Umbilical cord (tissue), 2 donors: ENCODE results near the gene ZMYND8. TPM values are rescaled to one million over a fixed set of nuclear protein-coding genes. Genes with fewer than 3 reads are reported as not detected.
"Not testable (repeated sequence)": the region's sequence is repeated elsewhere in the genome, so short reads cannot be mapped to it uniquely, and the experiment has no call there.

ENCODE experiments used
- DNase-seq: peaks from one replicate; pipeline ENCODE4 v3.0.0-alpha.2; 2015; ENCODE audit warnings: low spot score
- total RNA-seq: library from RNA; depleted of rRNA; stranded (reverse); fragments of >200 nt; gene quantifications from one replicate; pipeline ENCODE4 v1.2.3, GENCODE V29; 2014; ENCODE audit warnings: low replicate concordance; ENCODE audit not compliant: insufficient read depth

The ZMYND8 gene
- total RNA-seq, 1 donor from 2014 or later, result 20.9 TPM

GRCh38 chr20:47246061-47246777 is 110.3 kb downstream of the ZMYND8 start:
- DNase-seq, result no peak

- not testable (repeated sequence) for DNase-seq
Observed at GRCh38 chr20:47245166-47245565, 111.3 kb downstream of the ZMYND8 start.

- no peak for DNase-seq
Observed at GRCh38 chr20:47244451-47244850, 112.0 kb downstream of the ZMYND8 start.

GRCh38 chr20:47243532-47244305 is 112.8 kb downstream of the ZMYND8 start:
- DNase-seq, result no peak

GRCh38 chr20:47243003-47243402 is 113.5 kb downstream of the ZMYND8 start:
- DNase-seq, result no peak

- peak; percentile 92 for DNase-seq
Observed at GRCh38 chr20:47241345-47241781, 115.1 kb downstream of the ZMYND8 start.

- DNase-seq, result not testable (repeated sequence)
Observed at GRCh38 chr20:47240096-47240495, 116.4 kb downstream of the ZMYND8 start.

- DNase-seq, result no peak
Observed at GRCh38 chr20:47239719-47240067, 116.8 kb downstream of the ZMYND8 start.

GRCh38 chr20:47238780-47239718 is 117.5 kb downstream of the ZMYND8 start:
- no peak for DNase-seq

- no peak for DNase-seq
Observed at GRCh38 chr20:47237715-47238114, 118.8 kb downstream of the ZMYND8 start.

- no peak for DNase-seq
Observed at GRCh38 chr20:47236639-47236900, 119.9 kb downstream of the ZMYND8 start.

GRCh38 chr20:47235853-47236638 is 120.5 kb downstream of the ZMYND8 start:
- DNase-seq, result no peak

- no peak for DNase-seq
Observed at GRCh38 chr20:47235111-47235510, 121.4 kb downstream of the ZMYND8 start.

GRCh38 chr20:47233333-47234188 is 122.9 kb downstream of the ZMYND8 start:
- no peak for DNase-seq

- no peak for DNase-seq
Observed at GRCh38 chr20:47232518-47232917, 124.0 kb downstream of the ZMYND8 start.

GRCh38 chr20:47231382-47232039 is 125.0 kb downstream of the ZMYND8 start:
- DNase-seq, result peak; percentile 60

GRCh38 chr20:47230811-47231256 is 125.7 kb downstream of the ZMYND8 start:
- DNase-seq, result no peak

- DNase-seq, result no peak
Observed at GRCh38 chr20:47228654-47229053, 127.8 kb downstream of the ZMYND8 start.

GRCh38 chr20:47227576-47227975 is 128.9 kb downstream of the ZMYND8 start:
- no peak for DNase-seq

GRCh38 chr20:47227119-47227518 is 129.4 kb downstream of the ZMYND8 start:
- no peak for DNase-seq
